ENCODE results near the gene EFL1.

DNA sequence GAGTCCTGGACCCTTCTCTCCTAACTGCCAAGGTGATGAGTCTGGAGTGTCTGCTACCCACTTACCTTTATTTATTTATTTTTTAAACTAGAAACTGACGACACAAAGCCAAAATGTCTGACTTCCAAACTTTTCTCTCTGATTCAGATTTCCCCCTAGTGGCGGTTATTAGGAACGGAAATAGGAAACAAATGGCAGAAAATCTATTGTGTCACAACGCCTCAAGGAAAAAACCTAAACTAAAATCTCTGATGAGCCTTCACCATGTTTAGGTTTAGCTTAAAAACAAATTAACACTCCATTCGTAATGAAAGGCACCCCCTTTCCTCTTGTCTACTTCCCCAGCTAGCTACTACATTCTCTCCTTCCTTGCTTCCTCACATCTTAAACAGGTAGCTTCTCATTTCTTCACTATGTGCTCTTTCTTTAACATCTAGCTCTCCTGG is 122.7 kb downstream of the EFL1 start:
- TF ChIP-seq, protein P1, sequence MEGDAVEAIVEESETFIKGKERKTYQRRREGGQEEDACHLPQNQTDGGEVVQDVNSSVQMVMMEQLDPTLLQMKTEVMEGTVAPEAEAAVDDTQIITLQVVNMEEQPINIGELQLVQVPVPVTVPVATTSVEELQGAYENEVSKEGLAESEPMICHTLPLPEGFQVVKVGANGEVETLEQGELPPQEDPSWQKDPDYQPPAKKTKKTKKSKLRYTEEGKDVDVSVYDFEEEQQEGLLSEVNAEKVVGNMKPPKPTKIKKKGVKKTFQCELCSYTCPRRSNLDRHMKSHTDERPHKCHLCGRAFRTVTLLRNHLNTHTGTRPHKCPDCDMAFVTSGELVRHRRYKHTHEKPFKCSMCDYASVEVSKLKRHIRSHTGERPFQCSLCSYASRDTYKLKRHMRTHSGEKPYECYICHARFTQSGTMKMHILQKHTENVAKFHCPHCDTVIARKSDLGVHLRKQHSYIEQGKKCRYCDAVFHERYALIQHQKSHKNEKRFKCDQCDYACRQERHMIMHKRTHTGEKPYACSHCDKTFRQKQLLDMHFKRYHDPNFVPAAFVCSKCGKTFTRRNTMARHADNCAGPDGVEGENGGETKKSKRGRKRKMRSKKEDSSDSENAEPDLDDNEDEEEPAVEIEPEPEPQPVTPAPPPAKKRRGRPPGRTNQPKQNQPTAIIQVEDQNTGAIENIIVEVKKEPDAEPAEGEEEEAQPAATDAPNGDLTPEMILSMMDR (conservative IDR thresholded peaks at IDR 0.05 in 1 of 2, IDR thresholded peaks at IDR 0.05 in 1 of 2; ENCODE audit: extremely low read depth in 1 of 2, insufficient read depth in 1 of 2, low read depth in 1 of 2, low read length in 2 of 2), result peak; percentile 68 to 72
- TF ChIP-seq EZH2 (IDR thresholded peaks at IDR 0.05; ENCODE audit: borderline replicate concordance, low read length), result no peak

All from mammary epithelial cell (primary cell).